Fibroblast of lung (primary cell): ENCODE measurements around the gene GBP2. TPM values are rescaled to one million over a fixed set of nuclear protein-coding genes. Genes with fewer than 3 reads are reported as not detected.

Experiments
- DNase-seq, 2 donors: peaks; one replicate each; pipeline versions ENCODE4 v3.0.0 to v3.0.0-alpha.2; 2010; ENCODE audit warnings: low read depth in 2 of 2
- H2AFZ ChIP-seq: 2 replicates; pipeline ENCODE4 v1.5.1; 2012; ENCODE audit warnings: low read length, control low read depth, inconsistent platforms
- H3K27ac ChIP-seq: 2 replicates; pipeline ENCODE4 v1.5.1; 2011; ENCODE audit warnings: low read length, control low read depth; ENCODE audit not compliant: insufficient read depth
- H3K27me3 ChIP-seq: 2 replicates; pipeline ENCODE4 v1.5.1; 2011; ENCODE audit warnings: mild to moderate bottlenecking, low read length; ENCODE audit not compliant: control insufficient read depth, insufficient read depth
- H3K36me3 ChIP-seq: 2 replicates; pipeline ENCODE4 v1.5.1; 2011; ENCODE audit warnings: low read length; ENCODE audit not compliant: control insufficient read depth, insufficient read depth
- H3K4me1 ChIP-seq: 2 replicates; pipeline ENCODE4 v1.5.1; 2011; ENCODE audit warnings: low read length; ENCODE audit not compliant: control insufficient read depth, insufficient read depth; ENCODE audit errors: extremely low read depth
- H3K4me2 ChIP-seq: 2 replicates; pipeline ENCODE4 v1.5.1; 2011; ENCODE audit warnings: low read length, control low read depth; ENCODE audit not compliant: insufficient read depth; ENCODE audit errors: extremely low read depth
- H3K4me3 ChIP-seq, 4 experiments: fragments of 200-600 bp in 1 of 4; sonication (generic) in 1 of 4; replicated peaks in 1 of 4; 2 replicates each; pipeline ENCODE4 v1.5.1; 2011 to 2016; ENCODE audit warnings: low read length in 4 of 4, low read depth in 3 of 4, mild to moderate bottlenecking in 3 of 4, control low read depth in 2 of 4, inconsistent platforms in 1 of 4, mixed read lengths in 1 of 4; ENCODE audit not compliant: insufficient read depth in 1 of 4; ENCODE audit errors: control extremely low read depth in 1 of 4
- H3K79me2 ChIP-seq: 2 replicates; pipeline ENCODE4 v1.5.1; 2012; ENCODE audit warnings: mild to moderate bottlenecking, low read length, inconsistent platforms; ENCODE audit not compliant: control insufficient read depth, insufficient read depth
- H3K9ac ChIP-seq: 2 replicates; pipeline ENCODE4 v1.5.1; 2011; ENCODE audit warnings: mild to moderate bottlenecking, low read length, control low read depth; ENCODE audit not compliant: insufficient read depth
- H3K9me3 ChIP-seq: 2 replicates; pipeline ENCODE4 v1.5.1; 2012; ENCODE audit warnings: low read depth, low read length; ENCODE audit not compliant: control insufficient read depth, insufficient read depth
- H4K20me1 ChIP-seq: 2 replicates; pipeline ENCODE4 v1.5.1; 2011; ENCODE audit warnings: low read length; ENCODE audit not compliant: control insufficient read depth, insufficient read depth; ENCODE audit errors: extremely low read depth
- EZH2 ChIP-seq: IDR thresholded peaks from 2 replicates; pipeline ENCODE4 v1.5.1; 2012; ENCODE audit warnings: low read length, control low read depth, mild to moderate bottlenecking; ENCODE audit errors: missing control alignments
- polyA plus RNA-seq, 2 donors: library from polyadenylated mRNA; depleted of rRNA in 1 of 2; stranded (reverse) in 1 of 2; unstranded in 1 of 2; fragments of >200 nt; gene quantifications; 2 replicates each; pipeline ENCODE4 v1.2.1, GENCODE V29; 2011 to 2012; ENCODE audit warnings: missing spikeins in 1 of 2
- total RNA-seq: library from RNA; depleted of rRNA; stranded (reverse); fragments of >200 nt; gene quantifications from 2 replicates; pipeline ENCODE4 v1.2.1, GENCODE V29; 2014
- TF ChIP-seq, protein P1 (sequence below), 2 donors: IDR thresholded peaks in 1 of 2; conservative IDR thresholded peaks in 1 of 2; 1 replicate in 1 of 2; 2 replicates in 1 of 2; pipeline ENCODE4 v1.5.1; 2011 to 2012; ENCODE audit warnings: low read length in 2 of 2, control low read depth in 1 of 2, inconsistent platforms in 1 of 2, low read depth in 1 of 2, mild to moderate bottlenecking in 1 of 2

Gene GBP2
- total and polyA plus RNA-seq, 2 donors (not counting 1 experiment from before 2014, with no cell fraction given): 50.6 to 70.7 TPM

DNA sequence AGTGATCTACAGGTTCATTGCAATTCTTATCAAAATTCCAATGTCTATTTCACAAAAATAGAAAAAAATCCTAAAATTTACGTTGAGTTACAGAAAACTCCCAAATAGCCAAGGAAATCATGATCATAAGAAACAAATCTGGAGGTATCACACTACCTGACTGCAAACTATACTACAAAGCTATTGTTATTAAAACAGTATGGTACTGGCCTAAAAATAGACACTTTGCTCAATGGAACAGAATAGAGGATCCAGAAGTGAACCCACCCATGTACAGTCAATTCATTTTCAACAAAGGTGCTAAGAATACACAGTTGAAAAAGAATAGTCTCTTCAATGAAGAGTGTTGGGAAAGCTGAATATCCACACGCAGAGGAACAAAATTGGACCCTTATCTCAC is 30.2 kb downstream of the GBP2 start:
- Histone ChIP-seq H2AFZ (no peak overlapping the region), H3K9me3 (no peaks in the 10 kb centered on the region), H3K4me3 (no peak overlapping the region), H4K20me1 (no peaks in the 10 kb centered on the region), H3K4me1 (no peaks in the 10 kb centered on the region), H3K36me3 (no peaks in the 10 kb centered on the region), H3K4me2 (no peak overlapping the region), H3K27me3 (no peaks in the 10 kb centered on the region), H3K9ac (no peak overlapping the region), H3K79me2 (no peaks in the 10 kb centered on the region), H3K27ac (no peak overlapping the region)
- TF ChIP-seq EZH2: no peak
- TF ChIP-seq, protein P1, sequence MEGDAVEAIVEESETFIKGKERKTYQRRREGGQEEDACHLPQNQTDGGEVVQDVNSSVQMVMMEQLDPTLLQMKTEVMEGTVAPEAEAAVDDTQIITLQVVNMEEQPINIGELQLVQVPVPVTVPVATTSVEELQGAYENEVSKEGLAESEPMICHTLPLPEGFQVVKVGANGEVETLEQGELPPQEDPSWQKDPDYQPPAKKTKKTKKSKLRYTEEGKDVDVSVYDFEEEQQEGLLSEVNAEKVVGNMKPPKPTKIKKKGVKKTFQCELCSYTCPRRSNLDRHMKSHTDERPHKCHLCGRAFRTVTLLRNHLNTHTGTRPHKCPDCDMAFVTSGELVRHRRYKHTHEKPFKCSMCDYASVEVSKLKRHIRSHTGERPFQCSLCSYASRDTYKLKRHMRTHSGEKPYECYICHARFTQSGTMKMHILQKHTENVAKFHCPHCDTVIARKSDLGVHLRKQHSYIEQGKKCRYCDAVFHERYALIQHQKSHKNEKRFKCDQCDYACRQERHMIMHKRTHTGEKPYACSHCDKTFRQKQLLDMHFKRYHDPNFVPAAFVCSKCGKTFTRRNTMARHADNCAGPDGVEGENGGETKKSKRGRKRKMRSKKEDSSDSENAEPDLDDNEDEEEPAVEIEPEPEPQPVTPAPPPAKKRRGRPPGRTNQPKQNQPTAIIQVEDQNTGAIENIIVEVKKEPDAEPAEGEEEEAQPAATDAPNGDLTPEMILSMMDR (conservative IDR thresholded peaks at IDR 0.05 in 1 of 2, IDR thresholded peaks at IDR 0.05 in 1 of 2; ENCODE audit: low read depth in 1 of 2, low read length in 2 of 2): no peak
- DNase-seq: no peak

DNA sequence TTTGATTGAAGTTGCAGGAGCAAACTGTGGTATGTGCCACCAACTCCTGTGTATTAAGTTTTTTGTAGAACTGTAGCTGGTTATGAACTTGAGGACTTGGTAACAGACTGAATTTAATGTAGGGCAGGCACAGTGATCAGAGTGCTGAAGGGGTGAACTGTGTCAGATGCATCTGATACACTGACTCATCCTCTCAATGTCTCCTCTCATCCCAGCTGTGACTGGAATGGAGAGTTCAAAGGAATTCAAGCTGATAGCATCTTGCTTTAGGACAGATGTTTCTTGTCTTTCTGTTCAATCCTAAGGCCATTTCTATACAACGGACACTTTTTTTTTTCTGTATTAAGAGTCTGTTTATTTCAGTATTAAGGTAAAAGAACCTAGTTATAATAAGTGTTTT is 36.0 kb downstream of the GBP2 start:
- Histone ChIP-seq H3K4me3 (no peak overlapping the region), H3K27me3 (no peaks in the 10 kb centered on the region), H3K36me3 (no peaks in the 10 kb centered on the region), H3K9ac (no peak overlapping the region), H3K27ac (no peak overlapping the region), H3K9me3 (no peaks in the 10 kb centered on the region), H4K20me1 (no peaks in the 10 kb centered on the region), H3K4me1 (no peaks in the 10 kb centered on the region), H3K79me2 (no peaks in the 10 kb centered on the region), H2AFZ (no peak overlapping the region), H3K4me2 (no peak overlapping the region)
- no peak for TF ChIP-seq EZH2
- no peak for DNase-seq

DNA sequence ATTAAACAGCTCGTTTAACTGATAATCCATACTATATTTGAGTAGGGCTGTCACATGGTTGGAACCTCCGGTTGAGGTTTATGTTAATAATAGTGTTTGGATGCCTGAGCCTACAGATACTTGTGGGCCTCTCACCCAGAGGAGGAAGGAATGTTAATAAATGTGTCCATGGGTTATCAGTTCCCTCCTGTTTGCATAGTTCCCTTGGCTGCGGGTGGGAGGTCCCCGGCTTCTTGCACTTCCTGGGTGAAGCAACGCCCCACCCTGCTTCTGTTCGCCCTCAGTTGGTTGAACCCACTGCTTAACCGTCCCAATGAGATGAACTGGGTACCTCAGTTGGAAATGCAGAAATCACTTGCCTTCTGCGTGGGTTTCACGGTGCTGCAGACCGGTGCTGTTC is 37.3 kb downstream of the GBP2 start:
- no peak overlapping the region for H3K9ac ChIP-seq
- H3K27me3 ChIP-seq: no peaks in the 10 kb centered on the region
- no peak for DNase-seq
- no peak overlapping the region for H2AFZ ChIP-seq
- no peak overlapping the region for H3K4me3 ChIP-seq
- no peaks in the 10 kb centered on the region for H3K4me1 ChIP-seq
- H4K20me1 ChIP-seq: no peaks in the 10 kb centered on the region
- H3K9me3 ChIP-seq: no peaks in the 10 kb centered on the region
- no peaks in the 10 kb centered on the region for H3K79me2 ChIP-seq
- no peaks in the 10 kb centered on the region for H3K36me3 ChIP-seq
- no peak overlapping the region for H3K4me2 ChIP-seq
- no peak for TF ChIP-seq EZH2
- TF ChIP-seq, protein P1 (conservative IDR thresholded peaks at IDR 0.05 in 1 of 2, IDR thresholded peaks at IDR 0.05 in 1 of 2; ENCODE audit: low read depth in 1 of 2, low read length in 2 of 2): no peak
- H3K27ac ChIP-seq: no peak overlapping the region
